EH (cell line): ENCODE measurements around the gene RAB10.
"Not testable (repeated sequence)": the region's sequence is repeated elsewhere in the genome, so short reads cannot be mapped to it uniquely, and the experiment has no call there.

Experiments
- DNase-seq: peaks from one replicate; pipeline ENCODE4 v3.0.0-alpha.2; 2015; ENCODE audit warnings: low read depth

The RAB10 gene

DNA sequence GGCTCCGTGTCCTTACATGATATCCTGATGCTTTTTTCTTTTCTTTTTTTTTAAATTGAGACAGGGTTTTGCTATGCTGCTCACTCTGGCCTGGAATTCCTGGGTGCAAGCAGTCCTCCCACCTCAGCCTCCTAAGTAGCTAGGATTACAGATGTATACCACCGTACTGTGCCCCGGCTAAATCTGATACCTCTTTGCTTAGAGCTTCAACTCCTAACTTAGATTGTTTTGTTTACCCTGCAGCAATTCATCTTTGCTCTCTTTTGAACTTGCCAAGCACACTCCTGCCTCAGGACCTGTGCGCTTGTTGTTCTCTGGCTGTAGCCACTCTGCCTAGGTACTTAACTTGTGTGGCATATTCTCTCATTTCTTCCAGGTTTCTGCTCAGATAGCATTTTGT lies 24.5 kb downstream of the RAB10 start:
- DNase-seq, result no peak

GRCh38 chr2:26059542-26059941 lies 25.7 kb downstream of the RAB10 start:
- no peak for DNase-seq

DNA sequence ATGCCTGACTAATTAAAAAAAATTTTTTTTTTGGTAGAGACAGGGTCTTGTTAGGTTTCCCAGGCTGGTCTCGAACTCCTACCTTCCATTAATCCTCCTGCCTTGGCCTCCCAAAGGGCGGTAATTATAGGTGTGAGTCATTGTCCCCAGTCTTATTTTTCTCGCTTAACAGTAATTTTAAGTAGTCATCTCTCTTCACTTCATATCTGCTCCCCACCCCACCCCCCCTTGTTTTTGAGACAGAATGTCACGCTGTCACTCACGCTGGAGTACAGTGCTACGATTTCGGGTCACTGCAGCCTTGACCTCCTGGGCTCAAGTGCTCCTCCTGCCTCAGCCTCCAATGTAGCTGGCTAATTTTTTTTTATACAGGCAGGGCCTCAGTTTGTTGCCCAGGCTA lies 27.7 kb downstream of the RAB10 start:
- DNase-seq, result no peak

DNA sequence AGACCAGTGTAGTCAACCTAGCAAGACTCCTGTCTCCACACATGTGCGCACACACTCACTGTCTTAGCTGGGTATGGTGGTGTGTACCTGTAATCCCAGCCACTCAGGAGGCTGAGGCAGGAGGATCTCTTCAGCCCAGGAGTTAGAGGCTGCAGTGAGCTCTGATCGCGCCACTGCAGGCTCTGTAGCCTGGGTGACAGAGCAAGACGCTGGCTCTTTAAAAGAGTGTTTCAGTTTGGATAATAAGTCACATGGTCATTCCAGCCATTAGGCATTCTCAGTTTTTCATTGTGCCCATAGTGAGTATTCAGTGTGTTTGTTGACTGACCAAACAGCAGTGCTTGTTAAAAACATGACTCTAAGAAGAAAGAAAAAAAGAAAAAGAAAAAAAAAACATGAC lies 31.0 kb downstream of the RAB10 start:
- no peak for DNase-seq

DNA sequence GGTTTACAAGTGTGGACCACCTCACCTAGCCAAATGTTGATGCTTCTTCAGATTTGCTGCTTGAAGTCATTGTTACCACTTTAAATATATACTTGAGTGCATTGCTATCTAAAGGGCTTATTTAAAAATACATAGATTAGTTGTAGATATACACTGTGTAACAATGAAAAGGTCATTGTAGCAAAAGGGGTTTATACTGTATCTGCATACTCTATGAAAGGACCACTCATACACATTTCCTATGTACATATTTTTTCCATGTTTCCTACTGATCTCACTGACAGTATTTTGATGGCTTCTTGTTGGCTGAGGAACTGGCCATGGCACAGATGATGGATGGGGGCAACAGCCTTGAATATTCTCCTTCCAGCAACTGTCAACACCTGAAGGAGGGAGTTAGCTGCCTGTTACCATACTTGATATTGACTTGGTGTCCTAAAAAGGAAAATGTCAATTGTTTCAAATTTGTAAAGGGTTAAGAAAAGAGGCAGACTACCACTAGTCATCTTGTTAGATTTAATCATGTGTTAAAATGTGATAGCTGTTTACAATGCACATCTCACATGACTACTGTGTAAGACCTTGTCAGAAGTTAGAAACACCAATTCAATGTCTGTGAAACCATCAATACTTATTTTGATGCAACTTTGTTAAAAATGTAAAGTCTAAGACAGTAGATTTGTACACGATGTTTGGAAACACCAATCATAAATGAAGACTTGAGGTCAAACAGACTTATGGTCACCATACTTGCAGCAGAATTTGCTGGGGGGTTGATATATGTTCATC lies 33.5 kb downstream of the RAB10 start:
- no peak for DNase-seq

DNA sequence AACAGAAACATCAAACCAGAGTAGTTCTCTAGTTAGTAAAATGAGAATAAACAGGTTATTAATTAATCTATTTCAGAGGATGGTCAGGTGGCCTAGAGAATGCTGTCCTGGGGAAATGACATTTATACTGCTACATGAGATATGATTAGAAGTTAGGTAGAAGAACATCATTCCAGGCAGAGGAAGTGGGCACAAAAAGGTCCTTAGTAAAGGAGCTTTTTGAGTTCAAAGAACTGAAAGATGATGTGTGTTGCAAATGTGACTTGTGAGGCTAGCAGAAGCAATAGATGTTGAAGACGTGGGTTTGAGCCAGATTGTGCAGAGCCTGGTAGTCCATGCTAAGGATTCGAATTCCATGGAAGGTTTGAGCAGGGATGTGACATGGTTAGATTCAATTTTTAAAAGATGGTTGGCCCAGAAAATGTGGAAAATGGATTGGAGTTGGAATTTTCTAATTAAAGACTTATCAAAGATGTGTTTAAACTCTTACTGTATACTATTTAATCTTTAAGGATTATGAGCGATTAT lies 34.2 kb downstream of the RAB10 start:
- DNase-seq, result no peak

- peak; percentile 88 for DNase-seq
These were observed 34.9 kb downstream of the RAB10 start for GRCh38 chr2:26068602-26069298.

GRCh38 chr2:26070730-26071129 lies 36.8 kb downstream of the RAB10 start:
- DNase-seq, result no peak

- DNase-seq, result no peak
These were observed 39.3 kb downstream of the RAB10 start for GRCh38 chr2:26072925-26073768.

DNA sequence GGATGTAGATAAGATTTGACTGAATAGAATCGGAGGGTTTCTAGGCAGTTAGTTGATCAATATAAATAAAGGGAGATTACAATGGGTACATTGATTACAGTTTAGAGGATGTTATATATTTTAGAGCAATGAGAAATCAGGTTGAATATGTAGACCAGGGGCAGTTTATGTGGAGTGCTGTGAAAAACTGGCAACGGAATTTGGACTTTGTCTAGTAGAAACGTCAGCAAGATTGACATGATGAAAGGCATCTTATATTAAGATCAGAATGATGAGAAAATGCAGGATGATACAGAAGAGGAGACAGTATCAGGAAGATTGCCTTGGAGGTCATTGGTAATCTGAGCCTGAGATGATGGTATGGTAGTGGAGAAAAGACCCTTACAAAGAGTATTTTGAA lies 39.9 kb downstream of the RAB10 start:
- DNase-seq, result no peak

DNA sequence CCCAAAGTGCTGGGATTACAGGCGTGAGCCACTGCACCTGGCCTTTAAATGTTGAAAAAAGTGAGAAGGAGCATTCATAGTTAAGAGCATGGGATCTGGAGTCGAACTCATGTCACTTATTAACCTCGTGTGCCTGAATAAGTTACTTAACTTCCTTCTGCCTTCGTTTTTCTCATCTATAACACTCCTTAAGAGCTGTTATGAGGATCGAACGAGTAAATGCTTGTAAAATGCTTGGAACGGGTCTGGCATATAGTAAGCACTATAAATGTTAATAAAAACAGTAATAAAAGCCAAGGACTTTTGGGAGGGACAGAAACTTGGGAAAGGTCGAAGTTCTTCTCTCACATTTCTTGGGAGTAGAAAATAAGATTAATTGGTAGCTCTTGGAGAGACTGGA lies 40.8 kb downstream of the RAB10 start:
- DNase-seq, result no peak

DNA sequence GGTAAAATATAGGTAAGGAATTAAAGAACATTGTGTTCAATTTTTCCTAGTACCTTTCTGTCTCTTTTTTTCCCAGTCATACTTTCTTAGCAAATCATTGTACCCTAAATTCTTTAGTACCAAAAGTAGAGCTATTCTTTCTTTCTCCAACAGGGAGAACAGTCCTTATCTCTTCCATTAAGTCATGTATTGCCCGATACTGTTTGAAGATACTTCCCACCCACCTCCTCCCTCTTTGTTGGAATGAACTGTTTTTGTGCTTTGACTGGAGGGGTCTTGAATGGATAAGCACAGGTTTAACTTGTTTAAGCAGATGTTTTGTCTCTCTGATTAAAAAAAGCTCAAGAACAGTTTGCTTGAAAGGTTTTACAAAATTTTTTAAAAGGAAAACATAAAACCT lies 41.3 kb downstream of the RAB10 start:
- DNase-seq, result no peak

DNA sequence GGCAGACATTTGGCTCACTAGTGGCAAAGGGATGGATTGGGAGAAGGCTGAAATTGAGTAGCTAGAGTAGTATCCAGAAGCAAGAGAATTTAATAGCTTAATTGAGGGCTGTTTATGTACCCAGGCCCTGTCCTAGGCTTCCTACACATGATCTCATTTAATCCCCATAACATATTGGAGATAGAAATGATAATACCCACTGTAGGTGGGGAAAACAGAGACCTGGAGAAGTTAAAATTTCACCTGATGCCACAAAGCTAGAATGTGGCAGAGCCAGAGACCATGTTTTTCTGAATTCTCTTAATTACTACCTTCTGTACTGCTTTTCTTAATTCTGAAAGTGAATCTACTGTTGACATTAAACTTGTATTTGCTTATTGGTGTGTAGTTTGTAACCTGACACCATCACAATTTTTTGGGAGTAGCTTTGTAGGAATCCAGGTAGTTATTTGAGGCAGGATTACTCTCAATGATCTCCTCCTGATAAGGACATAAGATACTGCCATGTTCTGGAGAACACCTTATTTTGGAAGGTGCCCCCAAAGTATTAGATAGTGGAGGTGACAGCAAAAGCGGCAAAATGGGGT lies 42.2 kb downstream of the RAB10 start:
- no peak for DNase-seq

GRCh38 chr2:26077291-26077690 lies 43.4 kb downstream of the RAB10 start:
- DNase-seq, result no peak

GRCh38 chr2:26078939-26079338 lies 45.1 kb downstream of the RAB10 start:
- no peak for DNase-seq

GRCh38 chr2:26080356-26080755 lies 46.5 kb downstream of the RAB10 start:
- peak; percentile 59 for DNase-seq

DNA sequence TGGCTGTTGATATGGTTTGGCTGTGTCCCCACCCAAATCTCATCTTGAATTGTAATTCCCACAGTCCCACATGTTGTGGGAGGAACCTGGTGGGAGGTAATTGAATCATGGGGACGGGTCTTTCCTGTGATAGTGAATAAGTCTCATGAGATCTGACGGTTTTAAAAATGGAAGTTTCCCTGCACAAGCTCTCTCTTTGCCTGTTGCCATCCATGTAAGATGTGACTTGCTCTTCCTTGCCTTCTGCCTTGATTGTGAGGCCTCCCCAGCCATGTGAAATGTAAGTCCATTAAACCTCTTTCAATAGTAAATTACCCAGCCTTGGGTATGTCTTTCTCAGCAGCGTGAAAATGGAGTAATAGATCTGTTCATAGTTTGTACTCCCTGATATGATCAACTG lies 47.0 kb downstream of the RAB10 start:
- DNase-seq, result not testable (repeated sequence)

DNA sequence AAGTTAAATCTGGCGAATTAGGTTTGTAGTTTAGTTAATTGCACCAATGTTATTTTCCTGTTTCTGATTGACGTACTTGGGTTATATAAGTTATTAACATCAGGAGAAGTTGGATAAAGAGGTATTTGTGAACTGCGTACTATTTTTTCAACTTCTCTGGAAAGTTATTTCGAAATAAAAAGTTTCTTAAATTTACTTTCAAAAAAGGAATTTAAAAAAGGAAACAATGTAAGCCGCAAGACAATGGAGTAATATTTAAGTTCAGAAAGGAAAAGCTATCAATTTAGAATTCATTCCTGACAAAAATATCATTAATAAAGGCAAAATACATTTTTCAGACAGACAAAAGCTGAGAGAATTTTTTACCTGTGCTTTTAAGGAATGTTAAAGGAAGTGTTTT lies 47.7 kb downstream of the RAB10 start:
- no peak for DNase-seq

GRCh38 chr2:26086155-26086637 lies 52.3 kb downstream of the RAB10 start:
- DNase-seq, result peak; percentile 83

- DNase-seq, result no peak
These were observed 52.9 kb downstream of the RAB10 start for GRCh38 chr2:26086779-26087178.

DNA sequence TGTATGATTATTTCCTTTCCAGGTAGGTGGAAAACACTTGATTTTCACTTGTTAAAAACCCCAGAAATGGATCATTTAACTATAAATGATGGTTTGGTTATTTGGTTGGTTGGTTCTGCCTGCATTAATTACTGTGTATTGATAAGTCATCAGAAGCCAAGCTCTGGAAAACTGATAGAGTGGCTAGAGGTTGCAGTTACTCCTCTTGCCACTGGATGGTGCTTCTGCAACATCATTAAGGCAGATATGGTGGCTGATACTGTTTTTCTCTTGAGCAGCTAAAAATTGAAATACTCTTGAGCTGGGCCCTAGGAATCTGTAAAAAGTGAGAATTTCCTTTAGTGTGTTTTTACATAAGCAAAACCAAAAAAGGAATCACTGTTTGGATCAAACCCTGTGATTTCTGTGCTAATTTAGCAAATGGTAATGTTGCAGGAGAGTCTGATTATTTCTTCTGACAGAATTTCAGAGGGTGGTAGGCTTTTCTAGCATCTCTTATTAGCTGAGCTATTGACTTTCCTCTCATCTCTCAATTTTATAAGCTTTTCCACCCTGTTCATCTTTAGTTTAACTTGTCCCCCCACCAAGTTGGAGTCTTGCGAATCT lies 54.3 kb downstream of the RAB10 start:
- peak; percentile 41 for DNase-seq

- DNase-seq, result not testable (repeated sequence)
These were observed 55.0 kb downstream of the RAB10 start for GRCh38 chr2:26088931-26089330.
